GM21825 (cell line): ENCODE measurements around the gene STON2.
"Not testable (repeated sequence)": the region's sequence is repeated elsewhere in the genome, so short reads cannot be mapped to it uniquely, and the experiment has no call there.

ENCODE experiments used
- ATAC-seq: cut with Tn5 transposase; IDR thresholded peaks from one replicate; pipeline ENCODE4 v1.9.1; 2021; ENCODE audit warnings: mild to moderate bottlenecking, moderate library complexity; ENCODE audit not compliant: unreplicated experiment

Gene STON2

GRCh38 chr14:81272317-81272716 is 127.8 kb downstream of the STON2 start:
- no peak for ATAC-seq

GRCh38 chr14:81269979-81270375 is 130.1 kb downstream of the STON2 start:
- no peak for ATAC-seq

DNA sequence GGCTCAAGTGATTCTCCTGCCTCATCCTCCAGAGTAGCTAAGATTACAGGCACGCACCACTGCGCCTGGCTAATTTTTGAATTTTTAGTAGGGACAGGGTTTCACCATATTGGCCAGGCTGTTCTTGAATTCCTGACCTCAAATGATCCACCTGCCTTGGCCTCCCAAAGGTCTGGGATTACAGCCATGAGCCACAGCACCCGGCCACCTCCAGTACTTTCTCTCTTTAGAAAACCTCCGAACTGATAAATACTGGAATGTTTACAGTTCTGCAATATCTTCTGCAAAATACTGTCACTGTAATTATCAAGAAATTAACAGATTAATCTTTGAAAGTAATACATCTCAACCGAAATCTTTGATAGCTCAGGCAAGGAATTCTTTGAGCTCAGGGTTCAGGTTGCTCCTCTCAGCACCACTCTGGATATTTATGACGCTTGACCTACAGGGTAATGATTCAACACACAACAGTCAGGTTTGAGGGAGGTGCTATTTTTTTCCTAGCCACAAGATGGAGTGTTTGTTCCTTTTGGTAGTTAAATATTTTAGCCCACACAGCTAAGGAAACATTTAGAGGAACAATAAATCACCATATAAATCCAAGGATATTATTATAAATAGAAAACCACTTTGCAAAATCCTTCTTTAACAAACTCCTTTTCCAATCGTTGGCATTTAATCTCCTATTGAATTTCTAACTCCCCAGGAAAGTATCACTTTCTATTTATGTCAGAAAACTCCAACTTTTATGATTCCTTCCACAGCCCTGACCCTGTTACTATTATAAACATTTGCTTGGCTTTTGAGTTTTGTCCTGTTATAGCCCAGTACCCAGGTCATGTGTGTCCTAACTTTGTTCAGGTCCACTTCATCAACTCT is 130.8 kb downstream of the STON2 start:
- ATAC-seq, result peak; percentile 74

DNA sequence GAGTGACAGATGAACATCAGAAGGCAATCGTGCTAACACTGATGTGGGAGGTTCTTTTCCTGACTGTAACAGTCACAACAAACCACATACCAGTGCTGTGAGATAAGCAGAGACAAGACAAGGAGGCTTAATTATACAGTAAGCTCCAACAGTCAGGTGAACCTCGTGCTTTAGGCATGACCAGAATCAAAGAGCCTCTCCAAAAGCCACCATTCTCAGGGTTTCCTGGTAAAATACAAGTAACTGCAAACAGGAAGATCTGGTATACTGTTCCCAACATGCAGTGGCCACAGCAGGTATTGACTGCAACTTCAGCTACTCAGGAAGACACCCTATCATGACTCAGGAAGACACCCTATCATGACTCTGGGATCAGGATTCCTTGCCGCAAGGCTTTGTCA is 132.1 kb downstream of the STON2 start:
- ATAC-seq, result no peak

GRCh38 chr14:81265636-81266169 is 134.4 kb downstream of the STON2 start:
- no peak for ATAC-seq

- no peak for ATAC-seq
Observed at GRCh38 chr14:81264671-81265070, 135.5 kb downstream of the STON2 start.

DNA sequence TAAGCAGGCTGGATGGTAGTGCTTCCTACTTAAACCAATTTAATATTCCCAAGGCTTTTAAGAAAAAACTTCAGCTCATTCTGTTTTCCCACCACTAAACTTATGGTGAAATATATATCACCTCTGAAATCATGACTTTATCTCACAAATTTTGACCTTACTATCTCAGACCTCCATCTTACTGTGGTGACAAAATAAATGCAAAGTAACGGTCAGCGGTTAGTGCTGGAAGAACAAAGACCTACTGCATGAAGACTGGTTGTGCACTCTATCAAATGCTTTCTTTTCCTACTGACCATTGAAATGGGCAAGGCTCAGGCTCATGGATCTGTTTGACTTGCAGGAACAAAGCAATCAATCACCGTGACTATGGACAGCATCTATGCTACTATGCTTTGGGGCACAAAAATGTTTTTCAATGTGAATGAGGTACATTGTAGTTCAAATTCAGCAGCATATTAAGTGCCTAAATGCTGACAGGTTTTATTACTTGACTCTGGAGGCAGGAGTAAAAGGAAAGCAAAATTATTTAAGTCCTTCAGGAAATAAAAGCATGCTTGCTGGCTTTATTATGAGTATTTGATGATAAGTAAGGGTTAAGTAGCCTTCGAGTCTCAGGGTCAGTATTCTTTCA is 136.2 kb downstream of the STON2 start:
- no peak for ATAC-seq

GRCh38 chr14:81261176-81261575 is 138.9 kb downstream of the STON2 start:
- no peak for ATAC-seq

DNA sequence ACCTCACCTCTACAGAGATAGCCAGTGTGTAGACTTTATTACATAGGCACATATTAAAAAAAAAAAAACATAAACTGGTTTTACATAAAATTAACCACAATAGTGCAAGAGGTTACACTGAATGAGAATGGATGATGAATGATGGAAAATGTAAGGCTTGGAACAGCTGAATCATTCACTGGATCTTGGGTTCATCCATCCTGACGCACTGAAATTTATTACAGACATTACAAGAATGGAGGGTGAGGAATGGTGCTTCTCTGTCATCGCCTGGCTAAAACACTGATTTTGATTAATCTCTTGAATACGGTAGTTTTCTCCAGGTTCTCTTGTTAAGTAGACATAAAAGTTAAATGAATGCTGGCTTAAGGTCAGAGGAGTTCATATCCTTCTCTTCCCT is 139.4 kb downstream of the STON2 start:
- no peak for ATAC-seq

- ATAC-seq, result peak; percentile 75
Observed at GRCh38 chr14:81256289-81256960, 143.7 kb downstream of the STON2 start.

- ATAC-seq, result no peak
Observed at GRCh38 chr14:81252278-81252677, 147.8 kb downstream of the STON2 start.

DNA sequence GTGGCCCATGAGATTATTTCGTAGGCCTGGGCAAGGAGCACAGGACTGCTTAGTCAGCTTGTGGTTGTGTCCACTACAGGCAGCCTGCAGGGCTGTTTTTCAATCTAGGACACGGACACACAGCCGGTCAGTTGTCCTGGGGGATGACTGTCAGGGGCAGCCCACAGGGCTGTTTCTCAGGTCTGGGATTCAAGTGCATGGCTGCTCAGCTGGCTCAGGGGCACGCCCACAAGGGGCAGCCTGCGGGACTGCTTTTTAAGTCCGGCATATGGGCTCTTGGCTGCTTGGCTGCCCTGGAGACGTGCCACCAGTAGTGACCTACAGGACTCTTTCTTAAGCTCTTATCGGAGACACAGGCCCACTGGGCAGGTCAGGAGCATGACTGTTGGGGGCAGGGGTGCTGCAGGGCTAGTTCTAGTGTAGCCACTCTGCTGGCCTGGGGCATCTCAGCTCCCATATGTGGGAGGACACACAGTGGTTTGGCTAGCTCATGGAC is 152.8 kb downstream of the STON2 start:
- no peak for ATAC-seq

DNA sequence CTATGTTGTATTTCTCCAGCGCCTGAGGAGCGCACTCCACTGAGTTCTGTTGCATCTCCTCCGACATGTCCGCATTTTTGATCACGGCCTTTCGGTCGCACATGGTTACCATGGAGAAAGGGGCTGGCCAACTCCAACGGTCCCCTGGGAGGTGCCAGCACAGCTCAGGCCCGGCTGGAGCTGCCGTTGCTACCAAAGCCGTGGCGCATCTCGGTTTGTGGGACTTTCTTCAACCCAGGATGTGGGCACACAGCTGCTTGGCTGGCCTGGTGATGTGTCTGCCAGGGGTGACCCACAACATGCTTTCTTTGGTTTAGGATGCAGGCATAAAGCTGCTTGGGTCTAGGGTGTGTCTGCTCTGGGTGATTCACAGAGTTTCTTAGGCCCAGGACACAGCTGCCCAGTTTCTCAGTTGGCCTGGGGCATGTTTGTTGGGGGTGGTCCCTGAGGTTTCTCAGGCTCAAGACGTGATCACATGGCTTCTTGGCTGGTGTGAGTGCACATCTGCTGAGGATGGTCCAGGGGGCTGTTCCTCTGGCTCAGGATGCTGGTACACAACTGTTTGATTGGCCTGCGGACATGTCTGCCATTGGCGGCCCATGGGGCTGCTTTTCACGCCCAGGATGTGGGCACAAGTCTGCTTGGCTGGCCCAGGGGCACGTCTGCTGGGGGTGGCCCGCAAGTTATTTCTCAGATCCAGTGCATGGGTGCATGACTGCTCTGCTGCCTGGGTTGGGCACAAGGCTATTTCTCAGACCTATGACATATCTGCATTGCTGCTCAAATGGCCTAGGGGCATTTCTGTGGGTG is 153.5 kb downstream of the STON2 start:
- no peak for ATAC-seq

GRCh38 chr14:81245771-81246170 is 154.4 kb downstream of the STON2 start:
- ATAC-seq, result no peak

- not testable (repeated sequence) for ATAC-seq
Observed at GRCh38 chr14:81244431-81244830, 155.7 kb downstream of the STON2 start.

DNA sequence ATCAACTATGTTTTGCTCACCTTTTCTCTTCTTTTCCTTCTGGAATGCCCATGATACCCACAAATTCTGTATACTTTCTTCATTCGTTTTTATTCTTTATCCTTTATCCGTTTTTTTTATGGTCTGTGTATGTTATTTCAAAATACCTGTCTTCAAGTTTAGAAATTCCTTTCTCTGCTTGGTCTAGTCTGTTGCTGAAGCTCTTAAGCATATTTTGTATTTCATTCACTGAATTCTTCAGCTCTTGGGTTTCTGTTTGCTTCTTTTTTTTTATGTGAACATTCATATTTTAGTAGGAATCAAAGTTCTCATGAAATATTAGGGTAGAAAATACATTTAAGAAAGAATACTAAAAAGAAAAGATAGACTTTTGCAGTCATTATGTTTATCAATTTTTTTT is 156.6 kb downstream of the STON2 start:
- no peak for ATAC-seq

GRCh38 chr14:81236849-81237248 is 163.3 kb downstream of the STON2 start:
- ATAC-seq, result not testable (repeated sequence)

- no peak for ATAC-seq
Observed at GRCh38 chr14:81236138-81236537, 164.0 kb downstream of the STON2 start.

GRCh38 chr14:81235096-81235495 is 165.0 kb downstream of the STON2 start:
- no peak for ATAC-seq

- ATAC-seq, result no peak
Observed at GRCh38 chr14:81234278-81234677, 165.8 kb downstream of the STON2 start.

DNA sequence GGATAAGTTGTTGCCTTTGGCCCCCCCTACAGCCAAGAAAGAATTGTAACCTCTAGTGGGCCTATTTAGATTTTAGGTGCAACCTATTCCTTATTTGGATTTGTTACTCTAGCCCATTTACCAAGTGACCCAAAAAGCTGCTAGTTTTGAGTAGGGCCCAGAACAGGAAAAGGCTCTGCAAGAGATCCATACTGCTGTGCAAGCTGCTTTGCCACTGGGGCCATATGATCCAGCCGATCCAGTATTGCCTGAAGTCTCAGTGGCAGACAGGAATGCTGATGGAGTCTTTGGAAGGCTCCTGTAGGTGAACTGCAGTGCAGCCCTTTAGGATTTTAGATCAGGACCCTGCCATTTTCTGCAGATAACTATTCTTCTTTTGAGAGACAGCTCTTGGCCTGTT is 166.5 kb downstream of the STON2 start:
- no peak for ATAC-seq
